A549 (cell line): ENCODE results near the gene TMIGD2. TPM values are rescaled to one million over a fixed set of nuclear protein-coding genes. Genes with fewer than 3 reads are reported as not detected.
A peak's percentile ranks its signal among the peaks of the same experiment; 100 is the strongest.

Experiments used
- ATAC-seq, 2 experiments: fragments of 200-7000 bp in 1 of 2; fragments of >200 bp in 1 of 2; cut with Nextera tagmentation in 1 of 2; cut with Tn5 transposase in 1 of 2; 3 replicates each; pipeline versions ENCODE4 v1.8.0 to v1.9.1; 2018 to 2020; ENCODE audit warnings: mild to moderate bottlenecking in 1 of 2, moderate library complexity in 1 of 2
- CTCF ChIA-PET: fragments of 300-600 bp; sonication (Branson Sonifier 250); formaldehyde crosslinking; extraction: SDS; loops from one replicate; lab custom pipeline; 2021; ENCODE audit warnings: antibody characterized with exemption, inconsistent platforms; lab: Yijun Ruan, JAX
- POLR2A ChIA-PET: fragments of 350-600 bp; formaldehyde crosslinking; extraction: SDS; loops from one replicate; lab custom pipeline; 2021; ENCODE audit warnings: antibody characterized with exemption, inconsistent platforms; lab: Yijun Ruan, JAX
- DNase-seq, 2 experiments: peaks; one replicate each; pipeline versions ENCODE4 v3.0.0 to v3.0.0-alpha.2; 2011 to 2016; ENCODE audit warnings: low read depth in 1 of 2, low spot score in 1 of 2
- FAIRE-seq: peaks from 2 replicates; lab custom pipeline; 2011; peaks lifted over from hg19 to GRCh38; lab: Jason Lieb, UNC
- H3K27ac ChIP-seq, 2 experiments: fragments of >200 bp; sonication (Bioruptor Twin); formaldehyde crosslinking; 3 replicates each; pipeline ENCODE4 v1.5.1; 2016 to 2017
- H3K4me1 ChIP-seq: fragments of >200 bp; sonication (Bioruptor Twin); formaldehyde crosslinking; 3 replicates; pipeline ENCODE4 v1.6.1; 2016
- H3K4me2 ChIP-seq: fragments of >200 bp; sonication (Bioruptor Twin); formaldehyde crosslinking; 3 replicates; pipeline ENCODE4 v1.6.1; 2016
- H3K4me3 ChIP-seq: fragments of >200 bp; sonication (Bioruptor Twin); formaldehyde crosslinking; 3 replicates; pipeline ENCODE4 v1.5.1; 2016
- H3K9me3 ChIP-seq: fragments of >200 bp; sonication (Bioruptor Twin); formaldehyde crosslinking; 3 replicates; pipeline ENCODE4 v1.6.1; 2016
- ATOH8 ChIP-seq: fragments of 250-450 bp; sonication (Bioruptor Pico); IDR thresholded peaks from 2 replicates; pipeline ENCODE4 v1.5.0; 2020; ENCODE audit warnings: low read depth, mild to moderate bottlenecking, moderate library complexity
- BHLHE40 ChIP-seq: IDR thresholded peaks from 2 replicates; pipeline ENCODE4 v1.6.1; 2012; ENCODE audit warnings: low read depth, low read length, inconsistent platforms
- CBX2 ChIP-seq: fragments of 200-600 bp; sonication (generic); IDR thresholded peaks from 2 replicates; pipeline ENCODE4 v1.6.1; 2016; ENCODE audit warnings: low read depth, mild to moderate bottlenecking, borderline replicate concordance
- CBX8 ChIP-seq: fragments of 200-600 bp; sonication (generic); IDR thresholded peaks from 2 replicates; pipeline ENCODE4 v1.6.1; 2016
- CEBPB ChIP-seq, 2 experiments: fragments of >200 bp in 1 of 2; sonication (Bioruptor Twin) in 1 of 2; formaldehyde crosslinking in 1 of 2; IDR thresholded peaks; 2 replicates each; pipeline ENCODE4 v1.6.1; 2012 to 2016
- CHD4 ChIP-seq: fragments of 200-600 bp; sonication (generic); IDR thresholded peaks from 2 replicates; pipeline ENCODE4 v1.6.1; 2016; ENCODE audit warnings: antibody characterized with exemption, mild to moderate bottlenecking, borderline replicate concordance
- CTCF ChIP-seq: fragments of >200 bp; sonication (Bioruptor Twin); formaldehyde crosslinking; IDR thresholded peaks from 3 replicates; pipeline ENCODE4 v1.5.1; 2016
- ELK1 ChIP-seq: fragments of 150-350 bp; IDR thresholded peaks from 2 replicates; pipeline ENCODE4 v1.6.1; 2014; ENCODE audit warnings: low read depth, mild to moderate bottlenecking, low read length
- FOSB ChIP-seq: fragments of 250-450 bp; sonication (Bioruptor Pico); IDR thresholded peaks from 2 replicates; pipeline ENCODE4 v1.5.0; 2020; ENCODE audit warnings: mild to moderate bottlenecking, moderate library complexity
- FOXS1 ChIP-seq: fragments of 250-450 bp; sonication (Bioruptor Pico); IDR thresholded peaks from 2 replicates; pipeline ENCODE4 v1.5.0; 2020; ENCODE audit warnings: mild to moderate bottlenecking, moderate library complexity
- GATA3 ChIP-seq: IDR thresholded peaks from 2 replicates; pipeline ENCODE4 v1.6.1; 2012; ENCODE audit warnings: borderline replicate concordance
- HEYL ChIP-seq: fragments of 250-450 bp; sonication (Bioruptor Pico); IDR thresholded peaks from 2 replicates; pipeline ENCODE4 v1.8.0; 2021; ENCODE audit warnings: mild to moderate bottlenecking, moderate library complexity
- JUNB ChIP-seq: fragments of >200 bp; sonication (Bioruptor Twin); formaldehyde crosslinking; IDR thresholded peaks from 2 replicates; pipeline ENCODE4 v1.6.1; 2016
- MAX ChIP-seq: IDR thresholded peaks from 2 replicates; pipeline ENCODE4 v1.6.1; 2012
- POLR2AphosphoS2 ChIP-seq: conservative IDR thresholded peaks from 2 replicates; pipeline ENCODE4 v1.6.1; 2012; ENCODE audit warnings: low read length, improper control_type of control experiment, inconsistent platforms
- RAD21 ChIP-seq, 2 experiments: fragments of >200 bp in 1 of 2; sonication (Bioruptor Twin) in 1 of 2; formaldehyde crosslinking in 1 of 2; IDR thresholded peaks in 1 of 2; conservative IDR thresholded peaks in 1 of 2; 2 replicates in 1 of 2; 3 replicates in 1 of 2; pipeline ENCODE4 v1.6.1; 2012 to 2018; ENCODE audit warnings: inconsistent platforms in 1 of 2
- TFCP2L1 ChIP-seq: fragments of 250-450 bp; sonication (Bioruptor Pico); IDR thresholded peaks from 2 replicates; pipeline ENCODE4 v1.5.0; 2021; ENCODE audit warnings: mild to moderate bottlenecking
- USF2 ChIP-seq: fragments of 450-650 bp; IDR thresholded peaks from 2 replicates; pipeline ENCODE4 v1.6.1; 2014; ENCODE audit warnings: antibody characterized with exemption
- ZFP36 ChIP-seq: fragments of 450-650 bp; IDR thresholded peaks from 2 replicates; pipeline ENCODE4 v1.6.1; 2014; ENCODE audit warnings: borderline replicate concordance; ENCODE audit not compliant: partially characterized antibody
- WGBS: methylation state at CpG from one replicate; pipeline ENCODE4 v1.1.6; 2017; ENCODE audit errors: missing lambda C conversion rate; 5-methylcytosine and 5-hydroxymethylcytosine counted together
- polyA plus RNA-seq, 4 experiments: library from polyadenylated mRNA; depleted of rRNA in 3 of 4; stranded (reverse); fragments of >200 nt; fragmentation: RNase III in 1 of 4; extraction: RNeasy Plus Mini Kit Qiagen cat#74134 plus additional on column Dnase treatment in 1 of 4; gene quantifications; 2 replicates in 3 of 4; 3 replicates in 1 of 4; pipeline ENCODE4 v1.2.3, GENCODE V29; 2011 to 2017
- TF ChIP-seq, protein P1 (sequence below): fragments of 200-600 bp; sonication (generic); IDR thresholded peaks from 2 replicates; pipeline ENCODE4 v1.6.1; 2016; ENCODE audit warnings: antibody characterized with exemption, mild to moderate bottlenecking, moderate library complexity
- TF ChIP-seq, protein P2 (sequence below): fragments of 250-450 bp; sonication (Bioruptor Pico); IDR thresholded peaks from 2 replicates; pipeline ENCODE4 v1.5.0; 2021; ENCODE audit warnings: mild to moderate bottlenecking, moderate library complexity, borderline replicate concordance

TMIGD2 gene
- polyA plus RNA-seq, 2 of the 4 experiments (the other 2 are of a cell fraction), result not detected

- no peak overlapping the region for H3K27ac ChIP-seq
- DNase-seq (peak in 1 of 2 experiments; percentile 54), FAIRE-seq (no peak), ATAC-seq (peak; percentile 59 to 72)
- no peak overlapping the region for H3K4me3 ChIP-seq
- no peaks in the 10 kb centered on the region for H3K4me1 ChIP-seq
- no peaks in the 10 kb centered on the region for H3K9me3 ChIP-seq
- 86% methylated on average over 13 of the region's 22 CpGs for WGBS
- TF ChIP-seq TFCP2L1 (CRISPR knock-in tag) (no peak), POLR2AphosphoS2 (no peak), GATA3 (no peak), FOSB (CRISPR knock-in tag) (no peak)
- ChIA-PET CTCF (no interaction called here), POLR2A (no interaction called here)
- H3K4me2 ChIP-seq, result no peak overlapping the region
Measured at GRCh38 chr19:4310247-4311121, 8.3 kb upstream of the TMIGD2 start.

GRCh38 chr19:4305659-4306058 lies 3.5 kb upstream of the TMIGD2 start:
- TF ChIP-seq FOXS1 (CRISPR knock-in tag) (no peak), ELK1 (no peak), CEBPB (IDR thresholded peaks at IDR 0.05) (no peak), USF2 (no peak), BHLHE40 (no peak), ZFP36 (no peak), CBX2 (no peak), CBX8 (no peak), CHD4 (no peak), POLR2AphosphoS2 (no peak)
- no peak overlapping the region for H3K4me2 ChIP-seq
- no peak for FAIRE-seq
- H3K4me3 ChIP-seq, result no peak overlapping the region
- no peaks in the 10 kb centered on the region for H3K9me3 ChIP-seq
- H3K27ac ChIP-seq, result no peak overlapping the region
- 82% methylated on average over 12 of the region's 16 CpGs for WGBS
- ChIA-PET POLR2A (interaction anchor here (1.6 kb wide), 1 partner anchor 38 kb away, joined by 5 read pairs; the partner anchor contains the start of gene MPND), CTCF (interaction anchor here (1.6 kb wide), 1 partner anchor 18 kb away, joined by 3 read pairs; no protein-coding TSS in a partner anchor)
- H3K4me1 ChIP-seq, result no peaks in the 10 kb centered on the region
- ATAC-seq, result no peak
- DNase-seq, result no peak

GRCh38 chr19:4305257-4305612 lies 3.0 kb upstream of the TMIGD2 start:
- FAIRE-seq, result no peak
- ATAC-seq, result no peak
- Histone ChIP-seq H3K4me1 (no peaks in the 10 kb centered on the region), H3K9me3 (no peaks in the 10 kb centered on the region), H3K27ac (peak overlapping the region in 1 of 2 experiments; percentile 94; a peak in 3 of 6 replicates), H3K4me2 (peak overlapping the region; percentile 71), H3K4me3 (peak overlapping the region; percentile 59; the same call in 2 of the 3 replicates)
- WGBS, result 85% methylated on average over 6 of the region's 7 CpGs
- CTCF ChIA-PET, result interaction anchor here (1.6 kb wide), 1 partner anchor 19 kb away, joined by 3 read pairs; no protein-coding TSS in a partner anchor
- no peak for DNase-seq
- POLR2A ChIA-PET, result interaction anchor here (1.6 kb wide), 1 partner anchor 38 kb away, joined by 5 read pairs; the partner anchor contains the start of gene MPND
- TF ChIP-seq MAX (no peak), CBX2 (no peak), FOSB (CRISPR knock-in tag) (no peak), HEYL (no peak), RAD21 (conservative IDR thresholded peaks at IDR 0.05 in 1 of 2, IDR thresholded peaks at IDR 0.05 in 1 of 2) (no peak), JUNB (no peak), CTCF (no peak), ATOH8 (CRISPR knock-in tag) (no peak)
- TF ChIP-seq, protein P1, sequence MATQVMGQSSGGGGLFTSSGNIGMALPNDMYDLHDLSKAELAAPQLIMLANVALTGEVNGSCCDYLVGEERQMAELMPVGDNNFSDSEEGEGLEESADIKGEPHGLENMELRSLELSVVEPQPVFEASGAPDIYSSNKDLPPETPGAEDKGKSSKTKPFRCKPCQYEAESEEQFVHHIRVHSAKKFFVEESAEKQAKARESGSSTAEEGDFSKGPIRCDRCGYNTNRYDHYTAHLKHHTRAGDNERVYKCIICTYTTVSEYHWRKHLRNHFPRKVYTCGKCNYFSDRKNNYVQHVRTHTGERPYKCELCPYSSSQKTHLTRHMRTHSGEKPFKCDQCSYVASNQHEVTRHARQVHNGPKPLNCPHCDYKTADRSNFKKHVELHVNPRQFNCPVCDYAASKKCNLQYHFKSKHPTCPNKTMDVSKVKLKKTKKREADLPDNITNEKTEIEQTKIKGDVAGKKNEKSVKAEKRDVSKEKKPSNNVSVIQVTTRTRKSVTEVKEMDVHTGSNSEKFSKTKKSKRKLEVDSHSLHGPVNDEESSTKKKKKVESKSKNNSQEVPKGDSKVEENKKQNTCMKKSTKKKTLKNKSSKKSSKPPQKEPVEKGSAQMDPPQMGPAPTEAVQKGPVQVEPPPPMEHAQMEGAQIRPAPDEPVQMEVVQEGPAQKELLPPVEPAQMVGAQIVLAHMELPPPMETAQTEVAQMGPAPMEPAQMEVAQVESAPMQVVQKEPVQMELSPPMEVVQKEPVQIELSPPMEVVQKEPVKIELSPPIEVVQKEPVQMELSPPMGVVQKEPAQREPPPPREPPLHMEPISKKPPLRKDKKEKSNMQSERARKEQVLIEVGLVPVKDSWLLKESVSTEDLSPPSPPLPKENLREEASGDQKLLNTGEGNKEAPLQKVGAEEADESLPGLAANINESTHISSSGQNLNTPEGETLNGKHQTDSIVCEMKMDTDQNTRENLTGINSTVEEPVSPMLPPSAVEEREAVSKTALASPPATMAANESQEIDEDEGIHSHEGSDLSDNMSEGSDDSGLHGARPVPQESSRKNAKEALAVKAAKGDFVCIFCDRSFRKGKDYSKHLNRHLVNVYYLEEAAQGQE, result no peak
- TF ChIP-seq, protein P2, sequence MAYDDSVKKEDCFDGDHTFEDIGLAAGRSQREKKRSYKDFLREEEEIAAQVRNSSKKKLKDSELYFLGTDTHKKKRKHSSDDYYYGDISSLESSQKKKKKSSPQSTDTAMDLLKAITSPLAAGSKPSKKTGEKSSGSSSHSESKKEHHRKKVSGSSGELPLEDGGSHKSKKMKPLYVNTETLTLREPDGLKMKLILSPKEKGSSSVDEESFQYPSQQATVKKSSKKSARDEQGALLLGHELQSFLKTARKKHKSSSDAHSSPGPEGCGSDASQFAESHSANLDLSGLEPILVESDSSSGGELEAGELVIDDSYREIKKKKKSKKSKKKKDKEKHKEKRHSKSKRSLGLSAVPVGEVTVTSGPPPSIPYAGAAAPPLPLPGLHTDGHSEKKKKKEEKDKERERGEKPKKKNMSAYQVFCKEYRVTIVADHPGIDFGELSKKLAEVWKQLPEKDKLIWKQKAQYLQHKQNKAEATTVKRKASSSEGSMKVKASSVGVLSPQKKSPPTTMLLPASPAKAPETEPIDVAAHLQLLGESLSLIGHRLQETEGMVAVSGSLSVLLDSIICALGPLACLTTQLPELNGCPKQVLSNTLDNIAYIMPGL, result no peak
